A204.1 (cell line): Measurements from ENCODE around the gene SSR4.
"Not testable (repeated sequence)": the region's sequence is repeated elsewhere in the genome, so short reads cannot be mapped to it uniquely, and the experiment has no call there.

Experiments used
- FAIRE-seq: peaks from 2 replicates; lab custom pipeline; 2012; peaks lifted over from hg19 to GRCh38; lab: Jason Lieb, UNC

SSR4 gene

DNA sequence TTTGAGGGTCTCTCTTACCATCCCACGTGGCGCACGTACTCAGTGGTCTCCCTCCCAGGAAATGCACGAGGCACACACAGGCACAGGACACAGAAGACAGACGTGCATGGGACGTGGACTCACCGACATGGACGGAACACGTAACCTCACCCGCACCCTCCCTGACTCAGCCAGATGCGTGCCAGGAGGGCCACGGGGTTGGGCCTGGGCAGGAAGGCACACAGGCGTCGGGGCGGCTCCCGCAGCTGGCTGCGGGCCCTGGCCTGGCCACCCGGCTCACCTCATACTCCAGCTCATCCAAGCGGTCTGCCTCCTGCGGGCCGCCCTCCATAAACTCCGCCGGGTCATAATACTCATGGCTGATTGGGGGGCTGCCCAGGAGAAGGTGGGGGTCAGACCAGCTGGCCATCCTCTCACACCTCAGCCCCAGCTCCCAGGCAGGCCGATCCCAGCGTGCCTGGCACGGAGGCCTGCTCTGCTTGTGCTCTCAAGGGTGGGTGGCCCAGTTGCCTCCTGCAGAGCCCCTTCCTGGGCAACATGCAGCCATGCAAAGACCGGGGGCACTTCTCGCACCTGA lies 12.6 kb downstream of the SSR4 start:
- FAIRE-seq, result no peak

DNA sequence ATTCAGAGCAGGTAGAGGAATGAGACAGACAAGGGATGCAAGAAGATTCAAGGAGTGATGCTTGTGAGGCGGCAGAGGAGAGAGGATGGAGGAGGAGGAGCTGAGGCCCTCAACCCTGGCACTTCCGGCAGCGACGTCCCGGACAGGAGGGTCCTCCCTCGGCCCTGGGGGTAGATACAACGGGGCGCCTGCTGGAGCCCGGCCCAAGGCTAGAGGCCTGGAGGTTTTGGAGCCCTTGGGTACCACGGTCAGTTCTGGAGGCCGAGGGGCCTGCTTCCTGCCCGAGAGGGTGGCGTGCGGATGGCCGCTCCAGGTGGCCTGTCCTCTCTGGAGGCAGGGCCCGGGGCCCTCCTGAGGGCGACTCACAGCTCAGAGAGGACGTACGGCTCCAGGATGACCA lies 13.5 kb downstream of the SSR4 start:
- no peak for FAIRE-seq

DNA sequence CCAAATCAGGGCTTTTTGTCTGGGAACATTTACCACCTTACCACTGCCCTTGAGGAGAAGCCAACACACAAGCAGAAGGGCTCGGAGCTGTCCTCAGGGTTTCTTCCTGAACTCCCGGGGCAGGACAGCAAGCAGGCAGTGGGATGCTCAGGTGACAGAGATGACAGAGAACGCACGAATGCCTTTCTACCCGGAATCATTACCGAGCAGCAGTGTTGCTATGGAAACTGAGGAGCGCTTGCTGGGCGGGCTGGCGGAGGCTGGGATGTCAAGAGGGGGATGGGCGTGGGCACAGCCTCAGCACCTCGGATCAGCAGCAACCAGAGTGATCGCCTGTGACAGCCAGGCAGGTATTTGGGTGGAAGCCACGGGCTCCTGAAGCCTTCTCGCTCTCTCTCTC lies 17.8 kb downstream of the SSR4 start:
- no peak for FAIRE-seq

DNA sequence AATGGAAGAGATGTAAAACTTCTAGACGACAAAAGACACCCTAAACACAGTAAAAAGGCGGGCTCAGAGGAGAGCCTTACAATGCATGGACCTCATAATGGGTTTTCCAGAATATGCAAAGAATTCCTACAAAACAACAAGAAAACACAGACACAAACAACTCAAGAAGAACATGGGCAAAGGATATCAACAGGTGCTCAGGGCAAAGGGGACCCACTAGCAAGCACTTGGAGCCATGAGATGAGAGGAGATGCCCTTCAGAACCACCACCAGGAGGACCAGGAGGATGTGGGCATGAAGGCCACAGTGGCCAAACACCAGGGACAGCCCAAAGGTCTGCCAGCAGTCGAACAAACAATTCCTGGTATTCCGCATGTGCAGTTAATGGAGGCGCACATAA lies 18.7 kb downstream of the SSR4 start:
- FAIRE-seq, result no peak

DNA sequence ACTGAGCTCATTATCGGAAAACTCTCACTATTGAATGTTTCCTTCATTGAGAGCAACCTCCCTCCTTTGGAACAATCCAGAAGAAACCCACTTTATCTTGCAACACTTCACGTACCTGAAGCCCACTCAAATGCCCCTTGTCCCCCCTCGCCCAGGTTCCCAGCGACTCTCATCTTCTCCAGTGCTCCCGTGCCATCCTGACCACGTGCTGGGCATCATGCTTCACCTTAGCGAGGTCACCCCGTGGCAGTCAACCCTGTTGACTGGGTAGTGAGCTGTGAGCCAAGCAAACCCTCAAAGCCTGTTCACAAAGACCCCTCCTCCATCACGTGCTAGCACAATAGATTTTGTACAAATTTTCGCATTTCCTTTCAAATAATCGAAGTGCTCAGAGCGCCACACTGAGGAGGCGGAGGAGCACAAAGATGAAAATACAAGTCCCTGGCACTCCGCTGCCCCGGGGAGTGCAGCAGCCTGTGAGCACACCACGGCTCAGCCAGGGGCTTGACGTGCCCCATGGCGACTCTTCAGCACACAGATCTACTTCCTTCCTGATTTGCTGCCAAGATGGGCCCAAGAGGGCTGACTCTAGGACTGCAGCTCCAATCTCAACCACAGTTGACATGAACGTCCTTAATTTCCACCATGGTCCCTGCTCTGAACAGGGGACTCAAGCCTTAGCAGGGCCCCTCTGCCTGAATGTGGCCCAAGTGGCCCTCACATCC lies 20.3 kb downstream of the SSR4 start:
- FAIRE-seq, result no peak

DNA sequence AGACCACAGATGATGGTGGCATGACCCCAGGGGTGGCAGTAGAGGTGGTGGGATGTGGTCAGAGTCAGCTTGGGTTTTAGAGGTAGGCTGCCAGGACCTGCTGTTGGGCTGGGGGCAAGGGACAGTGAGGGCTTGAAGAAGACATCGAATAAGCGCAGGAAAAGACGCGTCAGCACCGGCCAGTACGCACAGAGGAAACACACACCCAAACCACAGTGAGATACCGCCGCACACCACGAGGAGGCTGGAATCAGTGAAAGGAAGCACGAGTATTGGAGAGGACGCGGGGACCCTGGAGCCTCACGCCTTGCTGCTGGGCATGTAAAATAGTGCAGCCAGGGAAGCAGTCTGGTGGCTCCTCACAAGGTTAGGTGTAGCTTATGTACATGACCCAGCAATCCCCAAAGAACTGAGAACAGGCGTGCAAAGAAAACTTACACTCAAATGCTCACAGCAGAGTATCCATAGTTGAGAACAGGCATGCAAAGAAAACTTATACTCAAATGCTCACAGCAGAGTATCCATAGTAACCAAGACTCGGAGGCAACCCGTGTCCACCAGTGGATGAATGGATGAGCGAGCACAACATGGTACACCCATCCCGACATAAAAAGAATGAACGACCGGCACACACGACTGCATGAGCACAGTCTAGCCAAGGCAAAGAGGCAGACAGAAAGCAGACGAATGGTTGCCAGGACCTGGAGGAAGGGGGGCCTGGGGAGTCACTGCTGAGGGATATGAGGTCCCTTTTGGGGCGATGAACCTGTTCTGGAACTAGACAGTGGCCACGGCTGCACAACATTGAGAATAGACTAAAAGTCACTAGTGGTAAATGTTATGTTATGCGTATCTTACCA lies 22.6 kb downstream of the SSR4 start:
- FAIRE-seq, result no peak

DNA sequence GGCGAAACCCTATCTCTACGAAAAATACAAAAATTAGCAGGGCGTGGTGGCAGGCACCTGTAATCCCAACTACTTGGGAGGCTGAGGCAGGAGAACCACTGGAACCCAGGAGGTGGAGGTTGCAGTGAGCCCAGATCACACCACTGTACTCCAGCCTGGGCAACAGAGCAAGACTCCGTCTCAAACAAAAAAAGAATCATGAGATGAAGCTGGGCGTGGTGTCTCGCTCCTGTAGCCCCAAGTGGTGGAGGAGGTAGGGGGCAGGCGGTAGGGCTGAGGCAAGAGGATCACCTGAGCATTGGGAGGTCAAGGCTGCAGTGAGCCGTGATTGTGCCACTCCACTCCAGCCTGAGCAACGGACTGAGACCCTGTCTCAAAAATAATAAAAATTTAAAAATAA lies 23.6 kb downstream of the SSR4 start:
- FAIRE-seq, result not testable (repeated sequence)

DNA sequence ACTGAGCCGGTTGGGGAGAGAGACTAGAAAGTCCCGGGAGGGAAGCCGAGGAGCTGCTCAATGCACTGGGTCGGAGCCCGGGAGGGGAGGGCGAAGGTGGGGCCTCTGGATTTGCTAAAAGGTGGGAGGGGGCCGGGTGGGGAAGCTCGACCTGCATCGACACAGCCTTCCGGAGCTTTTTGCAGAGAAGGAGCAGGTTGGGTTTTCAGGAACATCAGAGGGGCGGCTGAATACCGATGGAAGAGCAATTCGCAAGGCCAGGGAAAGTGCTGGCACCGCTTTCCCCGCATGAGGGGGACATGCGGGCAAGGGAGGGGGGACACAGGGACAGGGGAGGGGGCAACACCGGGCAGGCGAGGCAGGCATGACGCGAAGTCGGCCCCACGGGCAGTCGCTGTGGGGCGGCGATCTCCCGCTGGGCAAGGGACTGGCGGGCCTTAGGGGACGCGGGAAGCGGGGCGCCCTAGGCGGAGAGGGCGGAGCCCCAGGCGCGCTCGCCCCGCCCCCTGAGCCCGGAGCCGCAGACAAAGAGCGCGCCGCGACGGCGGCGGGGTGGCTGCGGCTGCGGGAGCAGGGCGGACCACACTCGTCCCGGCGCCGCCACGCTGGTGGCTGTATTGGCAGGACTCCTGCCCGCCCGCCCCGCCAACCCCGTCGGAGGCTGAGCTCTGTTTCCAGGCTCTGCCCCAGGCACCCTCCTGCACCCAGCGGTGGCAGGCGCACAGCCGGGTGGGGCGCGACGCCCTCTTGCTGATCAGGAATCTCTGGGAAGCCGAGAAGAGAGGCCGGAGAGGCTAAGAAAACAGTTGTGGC lies 24.3 kb downstream of the SSR4 start:
- no peak for FAIRE-seq

DNA sequence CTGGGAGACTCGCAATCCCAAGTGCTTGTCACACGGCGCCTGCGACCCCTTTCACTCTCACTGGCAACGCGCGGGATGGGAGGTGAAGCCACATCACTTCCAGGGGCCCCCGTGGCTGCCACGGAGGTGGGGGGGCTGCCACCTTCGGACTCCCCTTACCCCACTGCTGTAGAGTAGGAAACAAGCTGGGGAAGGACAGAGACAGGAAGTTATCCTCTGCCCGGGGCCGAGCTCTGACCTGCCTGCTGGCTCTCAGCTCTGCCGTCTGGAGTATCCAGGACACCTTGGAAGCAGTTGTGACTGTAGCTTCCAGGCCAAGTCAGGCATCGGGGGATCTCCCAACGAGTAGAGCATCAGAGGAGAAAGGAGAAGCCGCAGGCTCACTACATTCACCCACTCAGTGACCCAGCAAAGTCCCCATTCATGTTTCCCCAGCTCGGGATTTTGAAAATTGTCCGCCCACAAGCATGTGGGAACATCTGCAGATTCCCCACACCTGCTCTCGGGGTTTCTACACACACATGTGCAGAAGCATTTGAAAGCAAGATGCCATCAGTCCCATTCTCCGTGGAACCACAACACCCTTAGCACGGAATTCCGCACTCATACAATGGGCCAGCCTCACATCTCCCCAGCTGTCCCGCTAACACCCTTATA lies 25.0 kb downstream of the SSR4 start:
- FAIRE-seq, result no peak

DNA sequence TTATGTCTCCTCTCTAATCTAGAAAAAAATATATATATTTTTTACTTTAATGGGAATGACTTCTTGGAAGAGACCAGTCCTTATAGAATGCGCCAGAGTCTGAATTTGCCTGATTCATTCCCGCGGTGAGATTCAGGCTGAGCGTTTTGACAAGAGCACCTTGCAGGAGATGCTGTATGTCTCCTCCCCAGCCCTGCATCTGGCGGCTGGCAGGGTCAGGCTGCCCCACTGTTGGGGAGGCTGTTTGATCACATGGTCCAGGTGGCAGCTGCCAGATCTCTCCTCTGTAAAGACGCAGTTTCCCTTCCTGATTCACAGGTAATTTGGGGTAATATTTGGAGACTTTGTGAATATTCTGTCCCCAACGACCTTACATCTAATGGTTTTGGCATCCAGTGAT lies 26.1 kb downstream of the SSR4 start:
- no peak for FAIRE-seq

DNA sequence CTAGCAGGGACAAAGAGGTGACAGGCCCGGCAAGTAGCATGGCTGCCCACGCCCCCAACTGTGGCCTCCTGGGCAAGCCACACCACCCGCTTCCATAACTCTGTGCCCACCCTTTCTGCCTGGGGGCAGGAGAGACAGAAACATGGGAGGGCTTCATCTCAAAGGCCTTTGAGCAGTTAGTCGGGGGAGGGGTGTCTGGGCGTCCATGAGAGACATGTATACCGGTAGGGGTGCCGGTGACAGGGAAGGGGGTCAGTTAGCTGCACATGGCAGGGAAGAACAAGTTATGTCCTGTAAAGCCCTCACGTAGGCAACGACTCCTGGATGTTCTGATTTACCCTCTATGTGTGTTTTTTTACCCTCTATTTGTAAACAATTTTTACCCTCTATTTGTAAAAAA lies 26.6 kb downstream of the SSR4 start:
- FAIRE-seq, result no peak

DNA sequence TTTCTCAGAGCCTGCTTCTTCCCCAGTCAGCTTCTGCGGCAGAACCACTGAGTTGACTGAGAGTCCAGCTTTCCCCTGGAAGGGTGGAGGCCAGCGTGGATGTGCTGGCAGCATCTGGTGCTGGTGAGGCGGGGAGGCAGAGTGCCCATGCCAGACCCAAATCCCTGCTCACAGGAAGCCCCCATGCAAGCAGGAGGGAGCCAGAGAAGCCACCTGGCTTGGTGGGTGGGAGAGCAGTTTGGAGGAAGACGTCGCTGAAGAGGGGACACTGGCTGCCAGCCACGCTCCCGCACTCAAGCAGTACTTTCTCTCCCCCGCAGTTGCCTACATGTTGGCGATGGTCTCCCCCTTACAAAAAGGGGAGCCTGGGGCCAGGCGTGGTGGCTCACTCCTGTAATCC lies 29.9 kb downstream of the SSR4 start:
- no peak for FAIRE-seq

DNA sequence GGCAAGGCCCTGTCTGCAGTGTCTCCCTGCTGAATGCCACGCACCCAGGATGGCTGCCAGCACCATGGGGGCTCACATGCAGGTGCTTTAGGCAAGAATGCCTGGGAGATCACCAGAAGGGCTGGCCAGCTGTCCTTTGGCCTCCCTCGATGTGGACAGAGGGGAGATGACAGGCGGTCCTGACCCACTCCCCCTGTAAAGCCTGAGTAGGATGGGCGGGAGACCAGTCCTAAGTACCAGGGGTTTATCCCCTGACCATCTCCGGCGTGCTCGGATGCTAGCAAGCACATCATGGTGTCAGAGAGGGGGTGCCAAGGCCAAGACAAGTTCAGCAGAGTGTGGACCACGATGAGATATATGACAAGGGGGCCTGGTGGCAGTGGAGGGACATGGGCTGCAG lies 30.6 kb downstream of the SSR4 start:
- FAIRE-seq, result no peak

DNA sequence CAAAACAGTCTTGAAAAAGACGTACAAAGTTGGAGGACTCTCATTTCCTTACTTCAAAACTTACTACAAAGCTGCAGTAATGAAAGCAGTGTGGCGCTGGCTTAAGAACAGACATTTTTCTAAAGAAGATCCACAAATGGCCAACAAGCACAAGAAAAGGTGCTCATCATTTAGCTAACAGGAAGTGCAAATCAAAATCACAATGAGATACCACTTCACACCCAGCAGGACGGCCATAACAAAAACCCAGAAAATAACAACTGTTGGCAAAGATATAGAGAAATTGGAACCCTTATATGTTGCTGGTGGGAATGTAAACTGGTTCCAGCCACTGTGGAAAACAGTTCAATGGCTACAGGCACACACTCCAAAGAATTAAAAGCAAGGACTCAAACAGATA lies 32.5 kb downstream of the SSR4 start:
- FAIRE-seq, result no peak

DNA sequence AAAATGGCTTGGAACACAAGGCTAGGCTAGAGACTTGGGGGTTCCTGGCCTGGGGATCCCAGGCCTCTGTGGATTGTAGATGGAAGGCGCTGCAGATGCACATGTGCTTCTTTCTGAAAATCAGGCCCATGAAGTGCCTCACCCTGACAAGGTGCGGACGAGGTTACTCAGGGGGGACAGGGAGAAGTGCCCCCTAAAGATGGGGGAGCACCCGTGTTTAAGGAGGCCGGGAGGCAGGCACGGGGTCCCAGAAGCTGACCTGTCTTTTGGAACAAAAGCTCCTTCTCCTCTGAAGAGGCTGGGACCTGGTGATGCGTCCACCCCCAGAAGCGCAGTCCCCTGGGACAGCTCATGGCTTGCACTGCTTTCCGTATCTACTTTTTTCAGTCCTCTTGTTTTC lies 33.4 kb downstream of the SSR4 start:
- no peak for FAIRE-seq

DNA sequence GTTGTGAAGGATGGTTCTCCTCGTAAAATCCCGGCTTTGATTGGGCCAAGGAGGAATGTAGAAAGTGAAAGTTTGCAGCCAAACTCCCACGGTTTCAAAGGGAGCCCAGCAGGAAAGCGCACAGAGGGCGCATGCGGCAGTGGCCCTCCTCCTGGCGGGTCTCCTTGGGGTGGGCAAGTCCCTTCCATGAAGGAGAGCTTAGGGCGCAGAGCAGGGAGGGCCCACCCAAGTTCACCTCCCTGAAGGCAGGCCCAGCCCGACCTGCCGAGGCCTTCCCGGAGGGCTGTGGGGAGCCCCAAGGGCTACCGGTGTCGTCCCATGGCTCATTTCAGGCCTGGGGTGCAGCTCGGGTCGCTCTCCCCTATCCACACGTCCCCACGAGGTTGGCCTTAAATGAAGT lies 33.8 kb downstream of the SSR4 start:
- FAIRE-seq, result no peak

DNA sequence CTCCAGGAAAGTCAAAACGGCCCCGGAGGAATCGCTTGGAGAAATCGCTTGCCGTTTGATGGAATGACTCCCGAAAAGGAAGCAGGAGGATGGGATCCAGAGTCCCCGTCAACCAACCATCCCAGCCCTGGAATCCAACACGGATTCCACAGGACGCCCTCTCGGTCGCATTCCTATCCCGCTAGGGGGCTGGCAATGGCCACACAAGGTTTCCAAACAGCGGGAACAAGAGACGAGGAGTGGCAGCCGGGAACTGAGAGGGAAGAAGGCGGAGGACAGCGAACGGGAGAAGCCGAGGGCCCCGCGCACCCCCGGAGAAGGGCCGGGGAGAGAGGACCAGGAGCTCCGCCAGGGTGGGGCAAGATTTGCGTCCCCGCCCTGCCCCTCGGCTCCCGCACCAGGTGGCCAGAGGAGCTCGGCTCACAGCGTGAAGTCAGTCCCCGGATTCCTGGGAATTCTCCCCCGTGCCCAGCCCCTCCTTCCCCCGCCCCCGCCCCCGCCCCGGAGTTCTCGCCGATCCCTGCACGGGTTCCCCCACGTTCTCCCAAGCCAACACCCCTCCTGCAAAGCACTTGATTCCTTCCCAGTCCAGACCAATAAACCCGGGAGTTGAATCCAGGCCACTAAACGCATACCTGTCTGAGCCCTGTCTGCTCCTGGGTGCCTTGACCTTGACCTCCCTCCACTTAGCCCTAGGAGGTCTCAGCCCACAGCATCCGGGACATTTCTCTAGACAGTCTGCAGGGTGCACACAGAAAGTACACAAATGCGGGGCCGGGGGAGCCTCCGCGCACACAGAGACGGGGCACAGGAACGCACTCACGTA lies 34.5 kb downstream of the SSR4 start:
- FAIRE-seq, result no peak

DNA sequence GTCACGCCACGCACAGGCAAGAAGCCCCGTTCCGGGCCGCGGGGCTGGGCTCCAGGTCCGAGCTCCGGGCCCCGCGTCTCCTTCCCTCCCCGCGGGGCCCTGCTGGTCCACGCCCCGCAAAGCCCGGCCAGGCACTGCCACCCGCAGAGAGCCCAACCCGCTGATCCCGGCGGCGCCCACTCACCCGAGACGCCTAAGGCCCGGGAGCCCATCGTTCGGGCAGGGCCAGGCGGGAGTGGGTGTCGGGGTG lies 35.0 kb downstream of the SSR4 start:
- no peak for FAIRE-seq

DNA sequence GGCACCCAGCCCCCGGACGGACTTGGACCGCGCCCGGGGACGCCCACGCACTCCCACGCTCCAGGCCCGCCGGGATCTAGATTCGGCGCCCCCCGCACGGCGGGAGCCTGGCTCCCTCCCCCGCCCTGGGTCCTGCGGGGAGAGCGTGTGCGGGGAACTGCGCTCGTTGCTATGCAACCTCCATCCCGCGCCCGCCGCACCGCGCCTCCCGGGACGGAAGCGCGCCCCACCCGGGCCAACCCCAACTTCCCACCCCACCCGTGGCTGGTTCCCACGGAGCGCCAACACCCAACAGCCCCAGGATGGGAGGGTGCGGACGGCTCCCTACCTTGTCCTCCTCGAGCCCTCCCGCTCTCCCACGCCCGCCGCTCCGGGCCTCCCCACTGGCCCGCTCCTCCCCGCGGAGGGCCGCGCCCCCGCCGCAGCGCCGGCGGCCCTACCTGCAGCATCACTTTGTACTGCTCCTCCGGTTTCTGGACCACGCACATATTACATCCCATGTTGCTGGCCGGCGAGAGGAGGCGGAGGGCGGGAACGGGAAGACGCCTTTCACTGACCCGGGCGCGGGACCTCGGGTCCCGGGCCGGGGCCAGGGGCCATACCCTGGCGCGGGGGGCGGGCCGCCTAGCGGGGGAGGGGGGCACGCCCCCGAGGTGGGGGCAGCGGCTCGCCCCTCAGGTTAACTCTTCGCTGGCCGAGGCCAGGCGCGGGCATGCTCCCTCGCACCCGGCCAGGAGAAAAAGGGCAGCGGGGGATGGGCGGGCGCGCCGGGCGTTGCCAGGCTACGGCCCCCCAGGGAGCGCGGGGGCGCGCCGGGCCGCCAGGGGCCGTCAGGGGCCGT lies 35.6 kb downstream of the SSR4 start, which contains the start of gene PDZD4:
Gene PDZD4 (minus strand): TSS at position 746 of the 841 bp plus-strand sequence. CDS start 246 bp downstream, at position 500.
- no peak for FAIRE-seq

DNA sequence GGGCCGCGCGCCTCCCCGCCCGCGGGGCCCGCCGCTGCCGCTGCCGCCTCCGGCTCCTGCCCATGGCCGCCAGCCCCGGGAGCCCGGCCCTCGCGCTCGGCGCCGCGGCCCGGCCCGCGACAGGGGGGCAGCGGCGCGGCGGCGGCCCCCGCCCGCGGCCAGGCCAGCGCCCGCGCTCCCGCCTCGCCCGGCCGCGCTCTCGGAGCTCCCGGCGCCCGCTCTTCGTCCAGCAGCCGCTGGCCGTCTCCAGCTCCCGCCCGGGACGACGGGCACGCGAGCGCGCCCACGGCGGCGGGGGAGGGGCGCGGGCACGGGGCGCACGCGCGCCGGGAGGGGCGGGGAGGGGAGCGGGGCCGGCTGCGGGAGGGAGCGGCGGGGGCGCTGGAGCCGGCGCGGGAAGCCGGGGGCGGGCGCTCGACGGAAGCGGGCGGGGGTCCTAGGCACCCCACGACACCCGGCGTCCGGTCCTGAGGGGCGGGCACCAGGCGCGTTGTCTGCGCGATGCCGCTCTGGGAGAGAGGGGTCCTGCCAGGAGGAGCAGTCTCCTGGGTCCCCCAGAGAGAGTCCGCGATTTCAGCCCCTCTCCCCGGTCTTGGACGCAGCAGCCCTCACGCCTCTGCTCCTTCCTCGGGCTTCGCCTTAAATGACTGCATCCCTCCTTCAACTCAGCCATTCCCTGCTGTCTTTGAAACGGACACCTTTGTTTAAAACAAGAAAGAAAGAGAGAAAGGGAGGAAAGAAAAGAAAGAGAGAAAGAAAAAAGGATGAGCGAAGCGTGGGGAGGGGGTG lies 36.4 kb downstream of the SSR4 start:
- FAIRE-seq, result no peak
